RWPE2 (cell line): Measurements from ENCODE around the gene ARHGAP15.

Source experiments
- ATAC-seq: fragments of 200-7000 bp; cut with Tn5 transposase; 3 replicates; pipeline ENCODE4 v1.9.1; 2021; ENCODE audit warnings: low read depth
- DNase-seq: peaks from one replicate; pipeline ENCODE4 v3.0.0-alpha.2; 2020; ENCODE audit warnings: low spot score
- H3K27ac ChIP-seq: fragments of 450-650 bp; 2 replicates; pipeline ENCODE4 v1.5.1; 2017; ENCODE audit warnings: mild to moderate bottlenecking; ENCODE audit not compliant: poor library complexity, severe bottlenecking
- H3K27me3 ChIP-seq: fragments of 250-450 bp; sonication (Bioruptor Pico); 2 replicates; pipeline ENCODE4 v1.5.1; 2021; ENCODE audit warnings: mild to moderate bottlenecking, moderate library complexity; ENCODE audit not compliant: insufficient read depth, poor library complexity, severe bottlenecking
- H3K36me3 ChIP-seq: fragments of 250-450 bp; sonication (Bioruptor Pico); 2 replicates; pipeline ENCODE4 v1.5.1; 2020; ENCODE audit warnings: low read depth, mild to moderate bottlenecking, moderate library complexity
- H3K4me1 ChIP-seq: fragments of 250-450 bp; sonication (Bioruptor Pico); 2 replicates; pipeline ENCODE4 v1.5.1; 2021; ENCODE audit warnings: mild to moderate bottlenecking, moderate library complexity; ENCODE audit not compliant: insufficient read depth, poor library complexity, severe bottlenecking
- H3K4me3 ChIP-seq: fragments of 250-450 bp; sonication (Bioruptor Pico); 2 replicates; pipeline ENCODE4 v1.5.1; 2021; ENCODE audit warnings: mild to moderate bottlenecking, moderate library complexity; ENCODE audit not compliant: severe bottlenecking
- H3K9me3 ChIP-seq: fragments of 250-450 bp; sonication (Bioruptor Pico); 2 replicates; pipeline ENCODE4 v1.5.1; 2021; ENCODE audit warnings: mild to moderate bottlenecking, moderate library complexity; ENCODE audit not compliant: severe bottlenecking
- TF ChIP-seq, protein P1 (sequence below): fragments of 450-650 bp; IDR thresholded peaks from one replicate; pipeline ENCODE4 v1.5.1; 2017; ENCODE audit warnings: mild to moderate bottlenecking, moderate library complexity; ENCODE audit not compliant: poor library complexity, severe bottlenecking

ARHGAP15 gene

DNA sequence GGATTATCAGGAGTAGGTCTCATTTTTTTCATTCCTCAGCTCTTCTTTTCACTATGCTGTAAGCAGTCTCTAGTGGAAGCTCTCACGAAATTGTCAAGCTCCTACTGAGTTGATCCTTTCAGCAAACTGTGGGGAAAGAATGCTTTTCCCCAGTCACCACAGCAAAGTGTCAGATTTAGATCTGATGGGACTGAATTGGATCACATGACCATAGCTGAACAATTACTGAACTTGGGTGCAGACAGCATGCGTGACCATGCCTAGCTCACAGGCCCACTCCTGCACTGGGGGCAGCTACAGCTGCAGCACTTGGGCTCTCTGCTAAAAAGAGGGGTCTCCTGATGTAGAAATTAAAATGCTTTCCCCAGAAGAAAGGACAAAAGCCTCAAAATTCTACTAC lies 3.1 kb downstream of the ARHGAP15 start:
- ATAC-seq (no peak), DNase-seq (no peak)
- TF ChIP-seq, protein P1, sequence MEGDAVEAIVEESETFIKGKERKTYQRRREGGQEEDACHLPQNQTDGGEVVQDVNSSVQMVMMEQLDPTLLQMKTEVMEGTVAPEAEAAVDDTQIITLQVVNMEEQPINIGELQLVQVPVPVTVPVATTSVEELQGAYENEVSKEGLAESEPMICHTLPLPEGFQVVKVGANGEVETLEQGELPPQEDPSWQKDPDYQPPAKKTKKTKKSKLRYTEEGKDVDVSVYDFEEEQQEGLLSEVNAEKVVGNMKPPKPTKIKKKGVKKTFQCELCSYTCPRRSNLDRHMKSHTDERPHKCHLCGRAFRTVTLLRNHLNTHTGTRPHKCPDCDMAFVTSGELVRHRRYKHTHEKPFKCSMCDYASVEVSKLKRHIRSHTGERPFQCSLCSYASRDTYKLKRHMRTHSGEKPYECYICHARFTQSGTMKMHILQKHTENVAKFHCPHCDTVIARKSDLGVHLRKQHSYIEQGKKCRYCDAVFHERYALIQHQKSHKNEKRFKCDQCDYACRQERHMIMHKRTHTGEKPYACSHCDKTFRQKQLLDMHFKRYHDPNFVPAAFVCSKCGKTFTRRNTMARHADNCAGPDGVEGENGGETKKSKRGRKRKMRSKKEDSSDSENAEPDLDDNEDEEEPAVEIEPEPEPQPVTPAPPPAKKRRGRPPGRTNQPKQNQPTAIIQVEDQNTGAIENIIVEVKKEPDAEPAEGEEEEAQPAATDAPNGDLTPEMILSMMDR = no peak
- H3K27ac ChIP-seq = no peak overlapping the region
- H3K4me3 ChIP-seq = no peak overlapping the region
- H3K9me3 ChIP-seq = no peaks in the 10 kb centered on the region
- no peaks in the 10 kb centered on the region for H3K27me3 ChIP-seq
- no peaks in the 10 kb centered on the region for H3K36me3 ChIP-seq
- H3K4me1 ChIP-seq = no peaks in the 10 kb centered on the region

GRCh38 chr2:143133783-143134182 lies 4.6 kb downstream of the ARHGAP15 start:
- Histone ChIP-seq H3K4me3 (no peak overlapping the region), H3K4me1 (no peaks in the 10 kb centered on the region), H3K9me3 (no peaks in the 10 kb centered on the region), H3K36me3 (no peaks in the 10 kb centered on the region), H3K27ac (no peak overlapping the region), H3K27me3 (no peaks in the 10 kb centered on the region)
- ATAC-seq = no peak
- TF ChIP-seq, protein P1 = no peak
- DNase-seq = no peak

DNA sequence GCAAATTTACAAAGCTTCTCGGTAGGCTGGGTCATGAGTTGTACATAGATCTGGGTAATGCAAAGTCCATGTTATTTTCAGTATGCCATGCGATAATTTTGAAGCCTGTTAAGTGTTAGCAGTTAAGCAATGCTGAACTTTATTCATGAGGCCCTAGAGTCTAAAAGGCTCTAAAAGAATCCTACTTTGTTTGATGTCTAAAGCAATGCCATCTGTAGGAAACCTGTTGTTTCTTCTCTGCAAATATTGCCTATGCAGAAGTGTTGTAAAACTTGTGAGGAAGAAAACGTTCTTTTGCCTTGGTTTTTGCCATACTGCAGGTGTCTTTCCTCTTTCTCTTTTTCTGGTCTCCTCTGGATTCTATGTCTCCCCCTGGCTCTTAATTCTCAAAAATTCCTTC lies 9.1 kb downstream of the ARHGAP15 start:
- no peak for ATAC-seq
- Histone ChIP-seq H3K36me3 (no peaks in the 10 kb centered on the region), H3K4me1 (no peaks in the 10 kb centered on the region)

DNA sequence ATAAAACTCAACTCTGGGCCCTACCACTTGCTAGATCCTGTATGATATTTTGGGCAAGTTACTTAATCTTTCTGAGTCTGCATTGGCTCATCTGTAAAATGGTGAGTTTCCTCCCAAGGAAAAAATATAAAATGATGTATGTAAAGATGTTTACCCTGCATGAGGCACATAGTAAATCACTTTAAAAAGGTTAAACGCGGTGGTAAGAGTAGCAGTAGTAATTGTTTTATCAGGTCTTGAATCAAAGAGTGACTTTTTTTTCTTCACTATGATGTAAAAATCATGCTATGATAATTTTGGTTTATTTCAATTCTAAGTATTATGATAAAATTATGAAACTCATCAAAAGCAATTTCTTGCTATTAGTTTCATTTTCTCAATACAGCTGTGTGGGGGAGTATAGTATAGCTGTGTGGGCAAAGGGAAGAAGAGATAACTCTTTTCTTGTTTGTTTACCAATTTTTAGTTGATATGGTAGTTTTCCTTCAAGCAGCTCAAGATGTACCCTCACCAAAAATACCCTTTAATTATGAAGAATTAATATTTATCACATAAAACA lies 10.7 kb downstream of the ARHGAP15 start:
- TF ChIP-seq, protein P1 = no peak
- no peak for DNase-seq
- Histone ChIP-seq H3K4me3 (no peak overlapping the region), H3K36me3 (no peaks in the 10 kb centered on the region), H3K27ac (no peak overlapping the region), H3K27me3 (no peaks in the 10 kb centered on the region), H3K4me1 (no peaks in the 10 kb centered on the region), H3K9me3 (no peaks in the 10 kb centered on the region)
- ATAC-seq = no peak

More for the DNA sequence above, 9.1 kb downstream of the ARHGAP15 start:
- H3K4me3 ChIP-seq = no peak overlapping the region
- TF ChIP-seq, protein P1 = no peak
- DNase-seq = no peak
- no peaks in the 10 kb centered on the region for H3K9me3 ChIP-seq
- H3K27me3 ChIP-seq = no peaks in the 10 kb centered on the region
- H3K27ac ChIP-seq = no peak overlapping the region

DNA sequence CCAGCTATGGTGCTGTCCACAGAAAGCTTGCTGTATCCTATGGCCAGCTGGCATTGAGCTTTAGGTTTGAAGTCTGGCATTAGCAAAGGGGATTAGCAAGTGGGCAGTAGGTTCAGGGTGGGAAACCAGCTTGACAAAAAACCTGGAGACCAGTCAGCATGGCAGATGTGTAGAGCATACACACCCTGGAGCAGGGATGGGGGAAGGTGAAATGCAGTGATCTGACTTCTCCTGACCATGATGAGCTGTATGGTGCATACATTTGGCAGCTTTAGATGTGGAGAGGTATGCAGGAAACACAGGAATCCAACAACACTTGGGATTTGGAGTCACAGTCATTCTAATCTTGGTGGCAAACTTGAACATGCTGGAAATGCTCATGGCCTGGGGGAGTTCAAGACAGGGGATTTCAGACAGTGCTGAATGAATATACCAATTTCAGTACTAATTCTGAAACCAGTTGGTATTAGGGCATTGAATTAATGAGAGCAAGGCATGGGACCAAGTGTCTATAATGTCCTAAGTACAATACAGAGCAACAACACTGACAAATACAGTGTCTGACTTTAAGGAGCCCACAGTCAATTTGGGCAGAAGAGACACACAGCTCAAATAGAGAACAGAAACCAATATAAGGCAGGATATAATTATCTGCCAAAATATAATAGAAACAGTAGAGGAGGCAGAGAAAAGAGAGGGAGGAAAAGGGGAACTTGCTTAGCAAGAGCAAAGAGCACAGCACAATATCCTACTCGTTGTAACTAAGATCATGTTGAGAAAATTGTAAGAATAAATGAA lies 11.8 kb downstream of the ARHGAP15 start:
- Histone ChIP-seq H3K4me3 (no peak overlapping the region), H3K27ac (no peak overlapping the region), H3K4me1 (no peaks in the 10 kb centered on the region)

More for the DNA sequence above, 11.8 kb downstream of the ARHGAP15 start:
- no peak for DNase-seq
- TF ChIP-seq, protein P1 = no peak
- ATAC-seq = no peak
- H3K9me3 ChIP-seq = no peaks in the 10 kb centered on the region
- H3K36me3 ChIP-seq = no peaks in the 10 kb centered on the region
- no peaks in the 10 kb centered on the region for H3K27me3 ChIP-seq
